ENCODE measurements around the gene MT1H.
A peak's percentile ranks its signal among the peaks of the same experiment; 100 is the strongest.
"Not testable (repeated sequence)": the region's sequence is repeated elsewhere in the genome, so short reads cannot be mapped to it uniquely, and the experiment has no call there.

MT1H gene

DNA sequence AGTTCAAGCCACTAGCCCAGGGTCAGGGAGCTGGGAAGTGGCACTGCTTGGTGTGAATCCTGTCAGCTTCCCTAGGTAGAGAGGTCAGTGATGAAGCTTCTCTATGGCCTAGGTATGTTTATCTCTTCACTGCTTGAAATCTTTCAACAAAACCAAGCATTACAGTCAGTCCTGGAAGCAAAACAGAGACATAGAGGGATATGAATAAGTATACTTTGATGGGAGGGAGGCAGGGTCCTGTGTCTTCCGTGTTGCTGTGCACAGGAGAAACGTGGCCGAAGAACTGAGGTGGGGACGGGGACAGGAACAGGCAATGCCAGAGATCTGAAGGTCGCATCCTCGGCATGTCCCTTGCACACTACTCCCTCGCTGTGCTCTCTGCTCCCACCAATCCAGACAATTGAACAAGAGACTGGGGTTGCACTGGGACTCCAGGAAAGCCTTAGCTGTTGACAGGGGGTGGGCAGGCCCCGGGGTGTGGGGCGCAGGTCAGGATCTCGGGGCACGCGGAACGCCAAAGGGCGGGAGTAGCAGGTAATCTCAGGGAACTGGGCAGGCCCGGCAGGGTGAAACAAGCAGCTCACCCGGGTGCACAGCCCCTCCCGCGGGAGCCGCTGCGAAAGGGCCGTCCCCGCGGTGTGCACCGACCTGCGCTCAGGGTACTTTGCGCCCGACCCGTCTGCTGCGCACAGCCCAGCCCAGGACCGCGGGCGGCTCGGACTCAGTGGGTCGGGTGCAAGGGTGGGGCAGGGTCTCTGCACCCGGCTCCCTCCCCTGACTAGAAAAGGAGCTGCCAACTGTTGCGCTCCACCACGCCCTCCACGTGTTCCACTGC is at the start of gene MT1H:
Gene MT1H, plus strand, starts transcription at position 810 of the 835 bp plus-strand sequence. CDS start 71 bp downstream, outside the sequence.
- peak in 1 of 2 donors; percentile 31 for DNase-seq

DNA sequence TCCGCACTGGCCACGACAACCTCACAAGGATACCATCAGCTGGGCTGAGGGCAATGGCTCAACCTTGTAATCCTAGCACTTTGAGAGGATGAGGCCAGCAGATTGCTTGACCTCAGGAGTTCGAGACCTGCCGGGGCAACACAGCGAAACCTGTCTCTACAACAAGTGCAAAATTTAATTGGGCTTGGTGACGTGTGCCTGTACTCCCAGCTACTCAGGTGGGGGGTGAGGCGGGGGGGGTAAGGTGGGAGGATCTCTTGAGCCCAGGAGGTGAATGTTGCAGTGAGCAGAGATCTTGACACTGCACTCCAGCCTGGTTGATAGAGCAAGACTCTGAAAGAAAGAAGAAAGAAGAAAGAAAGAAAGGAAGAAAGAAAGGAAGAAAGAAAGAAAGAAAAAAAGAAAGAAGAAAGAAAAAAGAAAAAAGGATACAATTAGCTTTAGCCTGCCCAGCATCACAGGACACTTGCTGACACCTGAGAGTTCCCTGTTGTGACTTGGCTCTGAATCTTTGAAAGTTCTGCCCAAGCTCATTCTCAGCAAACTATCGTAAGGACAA is 49.2 kb upstream of the MT1H start:
- DNase-seq, result no peak

DNA sequence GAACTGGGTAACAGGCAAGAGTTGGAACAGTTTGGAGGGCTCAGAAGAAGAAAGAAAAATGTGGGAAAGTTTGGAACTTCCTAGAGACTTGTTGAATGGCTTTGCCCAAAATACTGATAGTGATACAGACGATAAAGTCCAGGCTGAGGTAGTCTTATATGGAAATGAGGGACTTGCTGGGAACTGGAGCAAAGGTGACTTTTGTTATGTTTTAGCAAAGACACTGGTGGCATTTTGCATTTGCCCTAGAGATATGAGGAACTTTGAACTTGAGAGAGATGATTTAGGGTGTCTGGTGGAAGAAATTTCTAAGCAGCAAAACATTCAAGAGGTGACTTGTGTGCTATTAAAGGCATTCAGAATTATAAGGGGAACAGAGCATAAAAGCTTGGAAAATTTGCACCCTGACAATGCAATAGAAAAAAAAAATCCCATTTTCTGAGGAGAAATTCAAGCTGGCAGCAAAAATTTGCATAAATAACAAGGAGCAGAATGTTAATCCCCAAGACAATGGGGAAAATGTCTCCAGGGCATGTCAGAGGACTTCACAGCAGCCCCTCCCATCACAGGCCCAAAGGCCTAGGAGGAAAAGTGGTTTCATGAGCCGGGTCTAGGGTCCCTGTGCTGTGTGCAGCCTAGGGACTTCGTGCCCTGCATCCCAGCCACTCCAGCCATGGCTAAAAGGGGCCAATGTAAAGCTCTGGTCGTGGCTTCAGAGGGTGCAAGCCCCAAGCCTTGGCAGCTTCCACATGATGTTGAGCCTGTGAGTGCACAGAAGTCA is 47.8 kb upstream of the MT1H start:
- not testable (repeated sequence) for DNase-seq

DNA sequence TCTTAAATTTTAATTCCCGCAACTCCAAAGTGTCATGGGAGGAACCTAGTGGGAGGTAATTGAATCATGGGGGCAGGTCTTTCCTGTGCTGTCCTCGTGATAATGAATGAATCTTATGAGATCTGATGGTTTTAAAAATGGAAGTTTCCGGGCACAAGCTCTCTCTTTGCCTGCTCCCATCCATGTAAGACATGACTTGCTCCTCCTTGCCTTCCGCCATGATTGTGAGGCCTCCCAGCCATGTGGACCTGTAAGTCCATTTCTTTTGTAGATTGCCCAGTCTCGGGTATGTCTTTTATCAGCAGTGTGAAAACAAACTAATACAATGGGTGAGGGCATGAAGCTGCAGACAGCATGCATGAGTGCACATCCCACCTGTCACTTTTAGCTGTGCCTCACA is 46.4 kb upstream of the MT1H start:
- DNase-seq, result not testable (repeated sequence)

DNA sequence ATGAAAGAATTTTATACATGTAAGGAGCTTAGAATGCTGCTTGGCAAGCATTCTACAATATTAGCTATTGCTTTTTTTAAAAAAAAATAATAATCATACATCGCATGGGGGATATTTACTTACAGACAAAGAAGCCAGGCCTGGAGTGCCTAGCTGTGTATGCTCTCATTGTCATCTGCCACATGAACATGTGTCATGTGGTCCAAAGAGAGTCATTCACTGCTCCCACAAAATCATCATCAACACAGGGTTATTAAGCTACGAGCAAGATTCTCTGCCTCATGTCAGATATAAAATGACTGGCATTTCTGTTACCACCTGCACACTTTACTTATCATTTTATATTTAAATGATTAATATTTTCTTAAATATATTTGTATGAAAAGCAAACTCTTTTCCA is 46.0 kb upstream of the MT1H start:
- no peak for DNase-seq

DNA sequence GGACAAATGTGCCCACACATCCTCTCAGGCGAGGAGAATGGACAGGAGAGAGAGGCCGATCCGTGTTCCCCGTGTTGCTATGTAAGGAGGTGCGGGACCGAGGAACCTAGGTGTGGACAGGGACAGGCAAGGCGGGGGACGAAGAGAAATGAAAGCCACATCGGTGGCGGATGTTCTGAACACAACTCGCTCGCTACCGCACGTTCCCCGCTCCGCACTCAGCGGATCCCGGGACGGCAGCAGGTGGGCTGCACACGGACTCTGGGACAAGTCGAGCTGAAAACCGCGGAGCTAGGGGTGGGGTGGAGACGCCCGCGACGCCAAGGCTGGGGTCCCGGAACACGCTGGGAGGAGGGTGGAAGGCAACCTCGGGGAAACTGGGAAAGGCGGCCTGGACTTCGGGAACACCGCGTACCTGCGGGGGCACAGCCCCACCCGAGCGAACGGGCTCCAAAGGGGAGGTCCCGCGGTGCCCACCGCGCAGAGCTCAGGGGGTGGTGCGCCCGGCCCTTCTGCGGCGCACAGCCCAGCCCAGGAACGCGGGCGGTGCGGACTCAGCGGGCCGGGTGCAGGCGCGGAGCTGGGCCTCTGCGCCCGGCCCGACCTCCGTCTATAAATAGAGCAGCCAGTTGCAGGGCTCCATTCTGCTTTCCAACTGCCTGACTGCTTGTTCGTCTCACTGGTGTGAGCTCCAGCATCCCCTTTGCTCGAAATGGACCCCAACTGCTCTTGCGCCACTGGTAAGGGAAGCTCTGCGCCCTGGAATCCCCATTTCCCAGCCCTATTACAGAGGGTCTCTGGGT is 44.3 kb upstream of the MT1H start, which contains the start of gene MT1E:
Gene MT1E, plus strand, starts transcription at position 642 of the 803 bp plus-strand sequence. Its CDS starts 71 bp downstream, at position 713.
- peak; percentile 69 to 70 for DNase-seq

DNA sequence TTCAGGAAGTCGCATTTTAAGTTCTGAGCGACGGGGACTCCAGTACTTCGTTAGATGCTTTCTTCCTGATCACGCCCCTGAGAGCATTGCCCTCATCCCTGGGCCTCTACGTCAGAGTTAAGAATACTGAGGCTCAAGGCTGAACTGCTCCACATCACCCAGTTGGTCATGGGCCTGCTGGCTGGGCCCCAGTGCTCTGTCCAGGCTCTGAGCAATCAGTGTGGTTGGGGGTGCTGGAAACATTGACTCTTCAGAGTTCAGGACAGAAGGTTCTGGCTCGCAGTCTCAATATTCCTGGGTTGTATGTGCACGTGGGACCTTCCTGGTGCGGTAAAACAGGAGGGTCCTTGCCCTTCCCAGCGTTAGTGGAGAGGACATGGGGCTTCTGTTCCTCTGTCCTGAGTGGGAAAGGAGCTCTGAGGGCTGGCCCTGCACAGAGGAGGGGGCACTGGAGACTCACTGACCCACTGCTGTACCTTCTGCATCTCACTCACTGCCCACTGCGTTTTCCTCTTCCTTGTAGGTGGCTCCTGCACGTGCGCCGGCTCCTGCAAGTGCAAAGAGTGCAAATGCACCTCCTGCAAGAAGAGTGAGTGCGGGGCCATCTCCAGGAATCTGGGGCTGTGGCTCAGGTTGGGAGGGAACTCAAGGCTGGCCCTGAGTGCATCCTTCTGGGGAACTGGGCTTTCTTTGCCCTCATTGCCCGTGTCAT is 43.5 kb upstream of the MT1H start:
- DNase-seq, result no peak

DNA sequence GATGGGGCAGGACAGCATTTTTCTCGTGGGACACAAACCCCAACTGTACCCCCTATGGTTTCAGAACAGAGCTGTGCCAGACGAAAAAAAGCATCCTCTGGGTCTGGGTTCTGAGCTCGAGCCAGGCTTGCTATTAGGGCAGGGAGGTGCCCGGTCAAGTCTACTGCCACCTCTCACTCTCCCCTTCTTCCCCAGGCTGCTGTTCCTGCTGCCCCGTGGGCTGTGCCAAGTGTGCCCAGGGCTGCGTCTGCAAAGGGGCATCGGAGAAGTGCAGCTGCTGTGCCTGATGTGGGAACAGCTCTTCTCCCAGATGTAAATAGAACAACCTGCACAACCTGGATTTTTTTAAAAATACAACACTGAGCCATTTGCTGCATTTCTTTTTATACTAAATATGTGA is 42.9 kb upstream of the MT1H start:
- no peak for DNase-seq

DNA sequence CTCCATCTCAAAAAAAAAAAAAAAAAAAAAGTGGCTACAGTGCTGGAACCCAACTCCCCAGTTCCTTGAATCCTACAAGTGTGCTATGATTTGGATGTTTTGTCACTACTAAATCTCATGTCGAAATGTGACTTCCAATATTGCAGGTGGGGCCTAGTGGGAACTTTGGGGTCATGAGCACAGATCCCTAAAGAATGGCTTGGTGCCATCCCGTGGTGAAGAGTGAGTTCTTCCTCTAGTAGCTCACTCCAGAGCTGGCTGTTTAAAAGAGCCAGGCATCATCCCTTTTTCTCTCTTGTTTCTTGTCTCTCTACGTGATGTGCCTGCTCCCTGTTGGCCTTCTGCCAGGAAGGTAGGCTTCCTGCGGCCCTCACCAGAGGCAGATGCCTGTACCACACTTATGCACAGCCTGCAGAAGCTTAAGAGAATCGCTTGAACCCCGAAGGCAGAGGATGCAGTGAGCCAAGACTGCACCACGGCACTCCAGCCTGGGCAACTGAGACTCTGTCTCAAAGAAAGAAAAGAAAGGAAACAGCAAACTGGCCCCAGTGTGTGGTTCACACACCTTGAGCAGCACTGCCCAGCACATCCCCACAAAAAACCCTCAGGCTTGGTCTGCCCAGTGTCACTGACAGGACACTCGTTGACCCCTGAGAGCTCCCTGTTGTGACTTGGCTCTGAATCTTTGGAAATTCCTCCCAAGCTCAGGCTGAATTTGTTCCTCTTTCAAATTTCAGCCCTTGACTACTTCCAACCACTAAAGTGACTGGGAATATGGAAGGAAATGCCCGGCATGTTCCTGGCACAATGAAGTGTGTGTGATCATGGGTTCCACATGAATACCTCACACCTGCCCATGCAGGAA is 40.9 kb upstream of the MT1H start:
- no peak for DNase-seq

DNA sequence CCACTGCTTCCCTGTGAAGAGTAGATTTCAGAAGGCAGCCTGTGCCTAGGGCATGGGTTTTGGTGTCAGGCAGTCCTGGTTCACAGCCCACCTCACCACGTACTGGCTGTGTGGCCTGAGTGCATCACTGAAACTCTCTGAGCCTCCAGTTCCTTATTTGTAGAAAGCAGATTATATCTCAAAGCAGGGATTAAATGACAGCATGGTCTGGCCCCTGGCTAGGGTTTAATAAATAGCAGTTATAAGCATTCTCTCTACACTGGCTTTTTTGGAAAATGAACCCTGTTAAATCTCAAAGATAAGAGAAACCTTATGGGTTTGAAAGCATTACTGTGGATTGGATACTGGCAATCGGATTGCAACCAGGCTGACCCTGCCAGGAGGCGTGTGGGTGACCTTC is 40.1 kb upstream of the MT1H start:
- DNase-seq, result no peak

DNA sequence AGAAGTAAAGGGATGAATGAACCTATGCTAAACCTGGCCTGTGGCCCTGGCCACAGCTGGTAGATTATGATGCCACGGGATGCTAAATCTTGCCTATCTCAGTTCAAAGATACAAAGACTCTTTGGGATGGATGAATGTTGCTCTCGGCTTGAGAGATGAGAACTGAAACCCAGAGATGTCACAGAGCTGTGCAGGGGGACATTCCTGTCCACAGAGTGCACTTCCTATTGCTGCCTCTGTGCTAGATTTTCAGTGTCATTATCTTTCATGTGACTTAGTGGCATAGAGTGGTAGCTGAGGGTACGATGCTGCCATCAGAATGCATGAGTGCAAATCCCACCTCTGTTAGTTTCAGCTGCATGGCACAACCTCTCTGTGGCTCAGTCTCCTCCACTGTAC is 39.5 kb upstream of the MT1H start:
- DNase-seq, result no peak

DNA sequence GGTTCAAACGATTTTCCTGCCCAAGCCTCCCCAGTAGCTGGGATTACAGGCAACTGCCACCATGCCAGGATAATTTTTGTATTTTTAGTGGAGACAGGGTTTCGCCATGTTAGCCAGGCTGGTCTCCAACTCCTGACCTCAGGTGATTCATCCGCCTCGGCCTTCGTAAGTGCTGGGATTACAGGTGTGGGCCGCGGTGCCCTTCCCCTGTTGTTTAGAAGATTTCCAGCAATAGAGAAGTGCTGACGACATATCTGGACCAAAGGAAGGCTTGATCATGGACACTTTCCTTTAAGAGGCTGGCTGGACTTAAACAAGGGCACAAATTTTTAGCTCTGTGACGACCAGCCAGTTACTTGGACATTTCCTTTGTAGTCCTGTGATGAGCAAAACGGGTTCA is 38.4 kb upstream of the MT1H start:
- DNase-seq, result no peak

DNA sequence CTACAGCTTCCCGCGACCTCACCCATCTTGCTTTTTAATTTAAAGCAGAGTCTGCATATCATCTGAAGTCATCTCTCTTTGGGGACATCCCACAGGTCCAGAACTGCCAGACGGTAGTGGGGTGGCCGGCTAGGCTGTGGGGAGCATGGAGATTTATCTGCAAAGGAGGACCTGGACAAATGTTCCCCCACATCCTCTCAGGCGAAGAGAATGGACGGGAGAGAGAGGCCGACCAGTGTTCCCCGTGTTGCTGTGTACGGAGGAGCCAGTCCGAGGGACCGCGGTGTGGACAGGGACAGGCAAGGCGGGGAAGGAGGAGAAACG is 37.8 kb upstream of the MT1H start:
- DNase-seq, result no peak

DNA sequence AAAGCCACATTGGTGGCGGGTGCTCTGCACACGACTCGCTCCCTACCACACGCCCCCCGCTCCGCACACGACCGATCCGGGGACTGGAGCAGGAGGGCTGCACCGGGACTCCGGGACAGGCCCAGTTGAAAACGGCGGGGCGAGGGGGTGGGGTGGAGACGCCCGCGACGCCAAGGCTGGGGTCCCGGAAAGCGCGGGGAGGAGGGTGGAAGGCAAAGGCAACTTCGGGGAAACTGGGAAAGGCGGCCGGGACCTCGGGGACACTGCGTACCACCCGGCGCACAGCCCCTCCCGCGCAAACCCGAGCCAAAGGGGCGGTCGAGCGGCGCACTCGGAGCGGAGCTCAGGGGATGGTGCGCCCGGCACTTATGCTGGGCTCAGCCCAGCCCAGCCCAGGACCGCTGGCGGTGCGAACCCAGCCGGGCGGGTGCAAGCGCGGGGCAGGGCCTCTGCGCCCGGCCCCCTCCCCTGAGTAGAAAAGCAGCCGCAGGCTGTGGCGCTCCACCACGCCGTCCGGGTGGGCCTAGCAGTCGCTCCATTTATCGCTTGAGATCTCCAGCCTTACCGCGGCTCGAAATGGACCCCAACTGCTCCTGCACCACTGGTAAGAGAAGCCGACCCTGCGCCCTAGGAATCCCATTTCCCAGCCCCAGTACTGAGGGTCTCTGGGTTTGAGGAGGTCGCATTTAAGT is 37.3 kb upstream of the MT1H start, which contains the start of gene MT1M:
Gene MT1M, plus strand, starts transcription at position 504 of the 692 bp plus-strand sequence. Its CDS starts 73 bp downstream, at position 577.
- no peak for DNase-seq

DNA sequence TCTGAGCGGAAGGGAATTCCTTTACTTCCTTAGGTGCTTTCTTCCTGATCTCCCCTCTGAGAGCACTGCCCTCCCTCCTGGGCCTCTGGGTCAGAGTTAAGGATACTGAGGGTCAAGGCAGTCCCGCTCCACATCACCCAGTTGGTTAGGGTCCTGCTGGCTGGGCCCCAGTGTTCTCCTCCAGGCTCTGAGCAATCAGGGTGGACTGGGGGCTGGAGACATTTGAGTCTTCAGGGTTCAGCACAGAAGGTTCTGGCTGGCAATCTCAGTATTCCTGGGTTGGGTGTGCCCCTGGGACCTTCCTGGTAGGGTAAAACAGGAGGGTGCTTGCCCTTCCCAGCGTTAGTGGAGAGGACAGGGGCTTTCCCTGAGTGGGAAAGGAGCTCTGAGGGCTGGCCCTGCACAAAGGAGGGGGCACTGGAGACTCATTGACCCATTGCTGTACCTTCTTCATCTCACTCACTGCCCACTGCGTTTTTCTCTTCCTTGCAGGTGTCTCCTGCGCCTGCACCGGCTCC is 36.7 kb upstream of the MT1H start:
- DNase-seq, result no peak

DNA sequence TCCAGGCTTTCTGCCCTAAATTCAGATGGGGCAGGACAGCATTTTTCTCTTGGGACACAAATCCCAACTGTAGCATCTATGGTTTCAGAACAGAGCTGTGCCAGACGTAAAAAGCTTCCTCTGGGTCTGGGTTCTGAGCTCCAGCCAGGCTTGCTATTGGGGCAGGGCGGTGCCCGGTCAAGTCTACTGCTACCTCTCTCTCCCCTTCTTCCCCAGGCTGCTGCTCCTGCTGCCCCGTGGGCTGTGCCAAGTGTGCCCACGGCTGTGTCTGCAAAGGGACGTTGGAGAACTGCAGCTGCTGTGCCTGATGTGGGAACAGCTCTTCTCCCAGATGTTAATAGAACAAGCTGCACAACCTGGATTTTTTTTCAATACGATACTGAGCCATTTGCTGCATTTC is 36.1 kb upstream of the MT1H start:
- DNase-seq, result no peak

DNA sequence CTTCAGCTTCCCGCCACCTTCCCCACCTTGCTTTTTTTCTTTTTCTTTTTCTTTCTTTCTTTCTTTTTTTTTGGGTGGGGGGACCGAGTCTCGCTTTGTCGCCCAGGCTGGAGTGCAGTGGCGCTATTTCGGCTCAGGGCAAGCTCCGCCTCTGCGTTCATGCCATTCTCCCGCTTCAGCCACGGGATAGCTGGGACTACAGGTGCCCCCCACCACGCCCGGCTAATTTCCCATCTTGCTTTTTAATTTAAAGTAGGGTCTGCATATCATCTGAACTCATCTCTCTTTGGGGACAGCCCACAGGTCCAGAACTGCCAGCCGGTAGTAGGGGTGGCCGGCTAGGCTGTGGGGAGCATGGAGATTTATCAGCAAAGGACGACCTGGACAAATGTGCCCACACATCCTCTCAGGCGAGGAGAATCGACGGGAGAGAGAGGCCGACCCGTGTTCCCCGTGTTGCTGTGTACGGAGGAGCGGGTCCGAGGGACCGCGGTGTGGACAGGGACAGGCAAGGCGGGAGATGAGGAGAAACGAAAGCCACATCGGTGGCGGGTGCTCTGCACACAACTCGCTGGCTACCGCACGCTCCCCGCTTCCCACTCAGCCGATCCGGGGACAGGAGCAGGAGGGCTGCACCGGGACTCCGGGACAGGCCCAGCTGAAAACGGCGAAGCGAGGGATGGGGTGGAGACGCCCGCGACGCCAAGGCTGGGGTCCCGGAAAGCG is 34.7 kb upstream of the MT1H start:
- DNase-seq, result no peak

DNA sequence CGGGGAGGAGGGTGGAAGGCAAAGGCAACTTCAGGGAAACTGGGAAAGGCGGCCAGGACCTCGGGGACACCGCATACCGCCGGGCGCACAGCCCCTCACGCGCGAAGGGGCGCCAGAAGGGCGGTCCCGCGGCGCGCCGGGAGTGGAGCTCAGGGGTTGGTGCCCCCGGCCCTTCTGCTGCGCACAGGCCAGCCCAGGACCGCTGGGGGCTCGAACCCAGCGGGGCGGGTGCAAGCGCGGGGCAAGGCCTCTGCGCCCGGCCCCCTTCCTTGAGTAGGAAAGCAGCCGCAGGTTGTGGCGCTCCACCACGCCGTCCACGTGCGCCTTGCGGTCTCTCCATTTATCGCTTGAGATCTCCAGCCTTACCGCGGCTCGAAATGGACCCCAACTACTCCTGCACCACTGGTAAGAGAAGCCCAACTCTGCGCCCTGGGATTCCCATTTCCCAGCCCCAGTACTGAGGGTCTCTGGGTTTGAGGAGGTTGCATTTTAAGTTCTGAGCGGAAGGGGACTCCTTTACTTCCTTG is 34.1 kb upstream of the MT1H start:
- DNase-seq, result no peak

Measured in stimulated activated CD4-positive, alpha-beta T cell treated with anti-CD3 and anti-CD28 coated beads, Interleukin-2, amount 100 ng/mL, for 24 hours (primary cell).